Stimulated activated CD4-positive, alpha-beta T cell treated with anti-CD3 and anti-CD28 coated beads, Interleukin-15, amount 100 ng/mL, for 48 hours (primary cell): ENCODE results near the gene APEH.
"Not testable (repeated sequence)": the region's sequence is repeated elsewhere in the genome, so short reads cannot be mapped to it uniquely, and the experiment has no call there.

Source experiments
- DNase-seq, 2 donors: peaks; one replicate each; pipeline ENCODE4 v3.0.0-alpha.2; 2020; ENCODE audit warnings: low read depth in 2 of 2

Gene APEH

GRCh38 chr3:49690856-49691255 is 16.7 kb downstream of the APEH start:
- DNase-seq, result not testable (repeated sequence)

GRCh38 chr3:49691481-49691880 is 17.3 kb downstream of the APEH start:
- not testable (repeated sequence) for DNase-seq

GRCh38 chr3:49694409-49695070 is 20.4 kb downstream of the APEH start:
- DNase-seq, result not testable (repeated sequence)

GRCh38 chr3:49695350-49696015 is 21.3 kb downstream of the APEH start:
- DNase-seq, result not testable (repeated sequence)

GRCh38 chr3:49699281-49699979 is 25.3 kb downstream of the APEH start:
- DNase-seq, result no peak

- no peak for DNase-seq
Observed at GRCh38 chr3:49700014-49700413, 25.9 kb downstream of the APEH start.

- DNase-seq, result no peak
Observed at GRCh38 chr3:49700453-49701128, 26.4 kb downstream of the APEH start.

GRCh38 chr3:49701388-49702077 is 27.4 kb downstream of the APEH start:
- no peak for DNase-seq

- DNase-seq, result no peak
Observed at GRCh38 chr3:49702672-49703071, 28.5 kb downstream of the APEH start.

- peak; percentile 33 to 51 for DNase-seq
Observed at GRCh38 chr3:49703443-49703927, 29.3 kb downstream of the APEH start.

- no peak for DNase-seq
Observed at GRCh38 chr3:49703956-49704355, 29.8 kb downstream of the APEH start.

GRCh38 chr3:49704629-49705028 is 30.5 kb downstream of the APEH start:
- no peak for DNase-seq

- no peak for DNase-seq
Observed at GRCh38 chr3:49705390-49705960, 31.3 kb downstream of the APEH start.

GRCh38 chr3:49706456-49707112 is 32.4 kb downstream of the APEH start:
- DNase-seq, result no peak

GRCh38 chr3:49707113-49707480 is 32.9 kb downstream of the APEH start:
- no peak for DNase-seq

GRCh38 chr3:49709852-49710251 is 35.7 kb downstream of the APEH start:
- DNase-seq, result no peak

- DNase-seq, result no peak
Observed at GRCh38 chr3:49711489-49711888, 37.3 kb downstream of the APEH start.

- no peak for DNase-seq
Observed at GRCh38 chr3:49712166-49712565, 38.0 kb downstream of the APEH start.

- DNase-seq, result no peak
Observed at GRCh38 chr3:49712631-49713317, 38.6 kb downstream of the APEH start.
